ENCODE results near the gene CSE1L. TPM values are rescaled to one million over a fixed set of nuclear protein-coding genes. Genes with fewer than 3 reads are reported as not detected.

CSE1L gene
- total and polyA plus RNA-seq, 2 donors from 2014 or later = 32.4 to 39.6 TPM

DNA sequence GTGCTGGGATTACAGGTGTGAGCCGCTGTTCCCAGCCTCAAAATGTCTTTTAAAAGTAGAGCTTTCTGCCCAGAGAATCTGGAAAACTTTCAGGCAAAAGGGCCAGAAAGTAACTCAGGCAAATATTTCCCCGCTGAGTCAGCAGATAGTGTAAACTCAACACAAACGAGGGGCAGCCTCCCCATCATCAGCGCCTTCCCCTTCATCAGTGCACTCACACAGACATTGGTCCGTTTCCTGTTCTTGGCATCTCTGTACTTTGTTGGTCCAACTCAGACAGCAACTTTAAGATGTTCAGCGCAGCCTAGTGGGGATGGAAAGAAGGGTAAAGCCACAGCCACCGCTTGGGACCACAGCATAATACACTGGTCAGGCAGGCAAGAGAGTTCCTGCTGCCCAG lies 69.5 kb downstream of the CSE1L start:
- no peaks in the 10 kb centered on the region for H3K9me3 ChIP-seq (ENCODE audit: control insufficient read depth in 2 of 3, insufficient read depth in 1 of 3, low read length in 3 of 3)
- H3K4me1 ChIP-seq (ENCODE audit: control insufficient read depth in 2 of 3, insufficient read depth in 2 of 3, low read depth in 1 of 3, low read length in 3 of 3) = no peaks in the 10 kb centered on the region
- no peak for DNase-seq
- peaks cover 11 to 65% (median 29%) of the 10 kb centered on the region in 3 donors for H3K36me3 ChIP-seq (ENCODE audit: control insufficient read depth in 2 of 3, insufficient read depth in 3 of 3, low read length in 3 of 3)
- H3K27me3 ChIP-seq (ENCODE audit: control insufficient read depth, insufficient read depth, low read length) = no peaks in the 10 kb centered on the region
- intact Hi-C loops (cut with DNase I) = no loop called here
- H3K27ac ChIP-seq (ENCODE audit: low read depth in 2 of 2, low read length in 2 of 2) = no peak overlapping the region
- H3K4me3 ChIP-seq (ENCODE audit: low read length in 3 of 3) = no peak overlapping the region
- H3K9ac ChIP-seq (ENCODE audit: low read length in 3 of 3) = no peak overlapping the region
- TF ChIP-seq, protein P1, sequence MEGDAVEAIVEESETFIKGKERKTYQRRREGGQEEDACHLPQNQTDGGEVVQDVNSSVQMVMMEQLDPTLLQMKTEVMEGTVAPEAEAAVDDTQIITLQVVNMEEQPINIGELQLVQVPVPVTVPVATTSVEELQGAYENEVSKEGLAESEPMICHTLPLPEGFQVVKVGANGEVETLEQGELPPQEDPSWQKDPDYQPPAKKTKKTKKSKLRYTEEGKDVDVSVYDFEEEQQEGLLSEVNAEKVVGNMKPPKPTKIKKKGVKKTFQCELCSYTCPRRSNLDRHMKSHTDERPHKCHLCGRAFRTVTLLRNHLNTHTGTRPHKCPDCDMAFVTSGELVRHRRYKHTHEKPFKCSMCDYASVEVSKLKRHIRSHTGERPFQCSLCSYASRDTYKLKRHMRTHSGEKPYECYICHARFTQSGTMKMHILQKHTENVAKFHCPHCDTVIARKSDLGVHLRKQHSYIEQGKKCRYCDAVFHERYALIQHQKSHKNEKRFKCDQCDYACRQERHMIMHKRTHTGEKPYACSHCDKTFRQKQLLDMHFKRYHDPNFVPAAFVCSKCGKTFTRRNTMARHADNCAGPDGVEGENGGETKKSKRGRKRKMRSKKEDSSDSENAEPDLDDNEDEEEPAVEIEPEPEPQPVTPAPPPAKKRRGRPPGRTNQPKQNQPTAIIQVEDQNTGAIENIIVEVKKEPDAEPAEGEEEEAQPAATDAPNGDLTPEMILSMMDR (IDR thresholded peaks at IDR 0.05; ENCODE audit: borderline replicate concordance, extremely low read depth, insufficient read depth) = no peak
- no peak for FAIRE-seq

DNA sequence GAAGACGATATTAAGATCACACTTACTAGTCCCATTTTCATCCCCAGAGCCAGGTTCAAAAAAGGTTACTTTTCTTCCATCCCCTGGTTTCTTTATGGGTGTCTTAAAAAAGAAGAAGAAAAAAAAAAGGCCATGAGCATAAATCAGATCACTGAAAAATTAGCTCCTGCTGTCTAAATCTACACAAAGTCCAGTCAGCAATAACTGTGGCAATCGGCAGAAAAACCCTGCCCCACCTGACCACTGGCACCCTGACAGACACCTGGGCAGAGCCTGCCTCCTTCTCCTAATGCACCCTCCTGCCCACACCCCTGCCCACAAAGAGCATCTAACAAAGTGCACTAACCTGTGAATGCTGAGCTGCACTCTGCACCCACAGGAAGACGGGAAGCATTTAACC lies 72.2 kb downstream of the CSE1L start:
- Histone ChIP-seq H3K4me1 (ENCODE audit: control insufficient read depth in 2 of 3, insufficient read depth in 2 of 3, low read depth in 1 of 3, low read length in 3 of 3) (no peaks in the 10 kb centered on the region), H3K9me3 (ENCODE audit: control insufficient read depth in 2 of 3, insufficient read depth in 1 of 3, low read length in 3 of 3) (no peaks in the 10 kb centered on the region), H3K27ac (ENCODE audit: low read depth in 2 of 2, low read length in 2 of 2) (no peak overlapping the region), H3K9ac (ENCODE audit: low read length in 3 of 3) (no peak overlapping the region), H3K4me3 (ENCODE audit: low read length in 3 of 3) (peak overlapping the region in 1 of 3 donors; percentile 46), H3K36me3 (ENCODE audit: control insufficient read depth in 2 of 3, insufficient read depth in 3 of 3, low read length in 3 of 3) (peaks cover 13 to 63% (median 21%) of the 10 kb centered on the region in 3 donors), H3K27me3 (ENCODE audit: control insufficient read depth, insufficient read depth, low read length) (no peaks in the 10 kb centered on the region)
- FAIRE-seq (no peak), DNase-seq (no peak)
- TF ChIP-seq, protein P1 (IDR thresholded peaks at IDR 0.05; ENCODE audit: borderline replicate concordance, extremely low read depth, insufficient read depth) = no peak
- intact Hi-C loops (cut with DNase I) = no loop called here

DNA sequence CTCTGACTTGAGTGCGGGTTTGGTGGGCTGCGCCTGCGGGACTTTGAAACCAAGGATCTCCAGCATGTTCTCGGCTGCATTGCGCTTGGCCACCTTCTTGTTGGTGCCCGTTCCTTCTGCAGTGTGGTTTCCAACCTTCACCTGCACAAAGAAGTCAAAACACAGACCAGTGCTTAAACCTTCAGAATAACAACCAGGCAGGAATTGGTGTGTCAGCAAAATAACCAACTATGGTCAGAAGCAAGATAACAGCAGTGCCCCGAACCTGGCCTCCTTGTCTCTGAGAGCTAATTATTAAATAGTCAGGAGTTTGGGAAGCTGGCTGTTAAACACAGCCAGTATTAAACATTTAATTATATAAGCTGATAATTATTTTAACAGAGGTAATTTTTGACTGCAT lies 73.9 kb downstream of the CSE1L start:
- intact Hi-C loops (cut with DNase I) = no loop called here
- H3K4me3 ChIP-seq (ENCODE audit: low read length in 3 of 3) = peak overlapping the region in 1 of 3 donors; percentile 46
- TF ChIP-seq, protein P1 (IDR thresholded peaks at IDR 0.05; ENCODE audit: borderline replicate concordance, extremely low read depth, insufficient read depth) = no peak
- H3K9ac ChIP-seq (ENCODE audit: low read length in 3 of 3) = no peak overlapping the region
- no peaks in the 10 kb centered on the region for H3K9me3 ChIP-seq (ENCODE audit: control insufficient read depth in 2 of 3, insufficient read depth in 1 of 3, low read length in 3 of 3)
- H3K27me3 ChIP-seq (ENCODE audit: control insufficient read depth, insufficient read depth, low read length) = no peaks in the 10 kb centered on the region
- H3K27ac ChIP-seq (ENCODE audit: low read depth in 2 of 2, low read length in 2 of 2) = peak overlapping the region in 1 of 2 donors; percentile 45
- FAIRE-seq (no peak), DNase-seq (no peak)
- H3K4me1 ChIP-seq (ENCODE audit: control insufficient read depth in 2 of 3, insufficient read depth in 2 of 3, low read depth in 1 of 3, low read length in 3 of 3) = no peaks in the 10 kb centered on the region
- peaks cover 17 to 59% (median 23%) of the 10 kb centered on the region in 3 donors for H3K36me3 ChIP-seq (ENCODE audit: control insufficient read depth in 2 of 3, insufficient read depth in 3 of 3, low read length in 3 of 3)

DNA sequence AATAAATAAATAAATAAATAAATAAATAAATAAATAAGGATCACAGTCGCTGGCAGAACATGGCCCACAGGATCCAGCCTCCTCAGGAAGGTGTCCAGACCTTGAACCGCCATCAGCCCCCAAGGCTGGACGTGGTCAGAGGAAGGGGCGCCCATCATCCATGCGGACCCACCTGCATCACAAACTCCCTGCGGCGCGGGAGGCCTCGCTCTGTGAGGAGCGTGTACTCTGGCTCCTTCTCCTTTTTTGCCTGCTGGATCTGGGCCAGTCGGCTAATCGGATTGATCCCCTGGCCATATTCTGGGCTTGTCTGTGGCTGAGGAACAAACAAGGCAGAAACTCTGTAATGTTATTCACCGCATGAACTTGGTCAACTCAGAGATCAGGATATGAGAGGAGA lies 76.8 kb downstream of the CSE1L start:
- no peak overlapping the region for H3K4me3 ChIP-seq (ENCODE audit: low read length in 3 of 3)
- intact Hi-C loops (cut with DNase I) = no loop called here
- FAIRE-seq (no peak), DNase-seq (no peak)
- H3K36me3 ChIP-seq (ENCODE audit: control insufficient read depth in 2 of 3, insufficient read depth in 3 of 3, low read length in 3 of 3) = peaks cover 11 to 38% (median 12%) of the 10 kb centered on the region in 3 donors
- no peak overlapping the region for H3K27ac ChIP-seq (ENCODE audit: low read depth in 2 of 2, low read length in 2 of 2)
- no peaks in the 10 kb centered on the region for H3K4me1 ChIP-seq (ENCODE audit: control insufficient read depth in 2 of 3, insufficient read depth in 2 of 3, low read depth in 1 of 3, low read length in 3 of 3)
- no peaks in the 10 kb centered on the region for H3K9me3 ChIP-seq (ENCODE audit: control insufficient read depth in 2 of 3, insufficient read depth in 1 of 3, low read length in 3 of 3)
- TF ChIP-seq, protein P1 (IDR thresholded peaks at IDR 0.05; ENCODE audit: borderline replicate concordance, extremely low read depth, insufficient read depth) = no peak
- no peak overlapping the region for H3K9ac ChIP-seq (ENCODE audit: low read length in 3 of 3)
- H3K27me3 ChIP-seq (ENCODE audit: control insufficient read depth, insufficient read depth, low read length) = no peaks in the 10 kb centered on the region

All from kidney (tissue), 14 donors.